Gastroesophageal sphincter (tissue), 3 donors: Measurements from ENCODE around the gene TMEM51.

Source experiments
- POLR2A ChIP-seq, 2 donors: fragments of 450-650 bp; IDR thresholded peaks; one replicate each; pipeline ENCODE4 v1.6.1; 2017; ENCODE audit warnings: antibody characterized with exemption in 2 of 2, mild to moderate bottlenecking in 2 of 2, moderate library complexity in 1 of 2
- TF ChIP-seq, protein P1 (sequence below), 4 experiments: fragments of 200-600 bp in 2 of 4; fragments of 450-650 bp in 2 of 4; sonication (generic) in 1 of 4; IDR thresholded peaks; one replicate each; pipeline ENCODE4 v1.5.1; 2017 to 2019; ENCODE audit warnings: antibody characterized with exemption in 4 of 4, mild to moderate bottlenecking in 2 of 4, moderate library complexity in 2 of 4

DNA sequence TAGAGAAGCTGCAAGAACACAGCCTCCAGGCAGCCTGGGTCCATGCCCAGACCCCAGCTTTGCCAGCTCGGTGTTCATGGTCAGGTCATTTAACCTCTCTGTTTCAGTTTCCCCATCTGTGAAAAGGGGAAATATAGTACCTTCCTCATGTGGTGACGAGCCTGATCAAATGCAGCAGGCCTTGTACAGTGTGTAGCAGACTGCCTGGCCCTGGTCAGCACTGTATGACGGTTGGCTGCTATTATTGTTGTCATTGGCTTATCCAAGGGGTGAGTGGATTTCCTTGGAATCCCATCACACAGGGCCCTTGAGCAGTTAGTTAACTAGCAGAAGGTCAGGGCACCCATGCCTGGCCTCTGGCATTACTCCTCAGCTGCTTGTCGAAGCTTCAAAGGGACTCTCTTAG is 6.6 kb upstream of the TMEM51 start:
- no peak for TF ChIP-seq POLR2A (IDR thresholded peaks at IDR 0.05)
- TF ChIP-seq, protein P1, sequence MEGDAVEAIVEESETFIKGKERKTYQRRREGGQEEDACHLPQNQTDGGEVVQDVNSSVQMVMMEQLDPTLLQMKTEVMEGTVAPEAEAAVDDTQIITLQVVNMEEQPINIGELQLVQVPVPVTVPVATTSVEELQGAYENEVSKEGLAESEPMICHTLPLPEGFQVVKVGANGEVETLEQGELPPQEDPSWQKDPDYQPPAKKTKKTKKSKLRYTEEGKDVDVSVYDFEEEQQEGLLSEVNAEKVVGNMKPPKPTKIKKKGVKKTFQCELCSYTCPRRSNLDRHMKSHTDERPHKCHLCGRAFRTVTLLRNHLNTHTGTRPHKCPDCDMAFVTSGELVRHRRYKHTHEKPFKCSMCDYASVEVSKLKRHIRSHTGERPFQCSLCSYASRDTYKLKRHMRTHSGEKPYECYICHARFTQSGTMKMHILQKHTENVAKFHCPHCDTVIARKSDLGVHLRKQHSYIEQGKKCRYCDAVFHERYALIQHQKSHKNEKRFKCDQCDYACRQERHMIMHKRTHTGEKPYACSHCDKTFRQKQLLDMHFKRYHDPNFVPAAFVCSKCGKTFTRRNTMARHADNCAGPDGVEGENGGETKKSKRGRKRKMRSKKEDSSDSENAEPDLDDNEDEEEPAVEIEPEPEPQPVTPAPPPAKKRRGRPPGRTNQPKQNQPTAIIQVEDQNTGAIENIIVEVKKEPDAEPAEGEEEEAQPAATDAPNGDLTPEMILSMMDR (IDR thresholded peaks at IDR 0.05) = no peak
